Right atrium auricular region (tissue), 2 donors: ENCODE data around the gene CINP. TPM values are rescaled to one million over a fixed set of nuclear protein-coding genes. Genes with fewer than 3 reads are reported as not detected.
"Not testable (repeated sequence)": the region's sequence is repeated elsewhere in the genome, so short reads cannot be mapped to it uniquely, and the experiment has no call there.

Source experiments
- DNase-seq: peaks from one replicate; pipeline ENCODE4 v3.0.0-alpha.2; 2019; ENCODE audit warnings: low spot score
- H3K27ac ChIP-seq, 2 donors: fragments of 200-600 bp; sonication (generic); 1 replicate in 1 of 2; 2 replicates in 1 of 2; pipeline ENCODE4 v1.5.1; 2016 to 2019
- H3K27me3 ChIP-seq, 2 donors: fragments of 200-600 bp; sonication (generic); one replicate each; pipeline versions ENCODE4 v1.5.1 to v1.6.0; 2017 to 2019
- H3K36me3 ChIP-seq: fragments of 200-600 bp; sonication (generic); one replicate; pipeline ENCODE4 v1.5.1; 2016
- H3K4me1 ChIP-seq, 2 donors: fragments of 200-600 bp; sonication (generic); one replicate each; pipeline versions ENCODE4 v1.5.1 to v1.6.0; 2017 to 2019
- H3K4me3 ChIP-seq, 2 donors: fragments of 200-600 bp; sonication (generic); 1 replicate in 1 of 2; 2 replicates in 1 of 2; pipeline ENCODE4 v1.5.1; 2017 to 2019; ENCODE audit warnings: mild to moderate bottlenecking in 1 of 2, moderate library complexity in 1 of 2
- H3K9me3 ChIP-seq, 2 donors: fragments of 200-600 bp; sonication (generic); one replicate each; pipeline ENCODE4 v1.5.1; 2019
- total RNA-seq, 2 donors: library from RNA; depleted of rRNA; stranded (reverse); fragments of >200 nt; gene quantifications; one replicate each; pipeline ENCODE4 v1.1.0, GENCODE V29; 2016
- TF ChIP-seq, protein P1 (sequence below), 2 donors: fragments of 200-600 bp; sonication (generic); IDR thresholded peaks; one replicate each; pipeline ENCODE4 v1.5.1; 2019; ENCODE audit warnings: antibody characterized with exemption in 2 of 2

The CINP gene
- total RNA-seq, 2 donors from 2014 or later, result 25.0 to 31.3 TPM

DNA sequence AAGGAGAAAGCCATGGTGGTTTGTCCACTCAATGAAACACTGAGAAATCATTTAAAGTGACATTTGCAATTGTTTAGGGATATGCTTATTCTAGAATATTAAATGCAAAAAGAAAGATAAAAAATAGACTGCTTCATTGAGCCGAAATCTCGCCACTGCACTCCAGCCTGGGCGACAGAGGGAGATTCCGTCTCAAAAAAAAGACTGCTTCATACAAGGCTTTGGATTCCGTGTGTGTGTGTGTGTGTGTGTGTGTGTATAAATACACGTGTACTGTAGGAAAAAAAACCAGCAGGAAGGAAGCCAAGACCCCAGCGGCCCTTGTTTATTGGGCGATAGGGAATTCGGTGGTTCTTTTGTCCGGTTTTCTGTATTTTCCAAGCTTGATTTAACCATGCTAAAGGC, 46.4 kb downstream of the CINP start:
- peak overlapping the region; percentile 35 to 54 for H3K4me3 ChIP-seq
- no peaks in the 10 kb centered on the region for H3K36me3 ChIP-seq
- TF ChIP-seq, protein P1, sequence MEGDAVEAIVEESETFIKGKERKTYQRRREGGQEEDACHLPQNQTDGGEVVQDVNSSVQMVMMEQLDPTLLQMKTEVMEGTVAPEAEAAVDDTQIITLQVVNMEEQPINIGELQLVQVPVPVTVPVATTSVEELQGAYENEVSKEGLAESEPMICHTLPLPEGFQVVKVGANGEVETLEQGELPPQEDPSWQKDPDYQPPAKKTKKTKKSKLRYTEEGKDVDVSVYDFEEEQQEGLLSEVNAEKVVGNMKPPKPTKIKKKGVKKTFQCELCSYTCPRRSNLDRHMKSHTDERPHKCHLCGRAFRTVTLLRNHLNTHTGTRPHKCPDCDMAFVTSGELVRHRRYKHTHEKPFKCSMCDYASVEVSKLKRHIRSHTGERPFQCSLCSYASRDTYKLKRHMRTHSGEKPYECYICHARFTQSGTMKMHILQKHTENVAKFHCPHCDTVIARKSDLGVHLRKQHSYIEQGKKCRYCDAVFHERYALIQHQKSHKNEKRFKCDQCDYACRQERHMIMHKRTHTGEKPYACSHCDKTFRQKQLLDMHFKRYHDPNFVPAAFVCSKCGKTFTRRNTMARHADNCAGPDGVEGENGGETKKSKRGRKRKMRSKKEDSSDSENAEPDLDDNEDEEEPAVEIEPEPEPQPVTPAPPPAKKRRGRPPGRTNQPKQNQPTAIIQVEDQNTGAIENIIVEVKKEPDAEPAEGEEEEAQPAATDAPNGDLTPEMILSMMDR (IDR thresholded peaks at IDR 0.05), result no peak
- peaks cover 0 to 39% of the 10 kb centered on the region in 2 donors for H3K4me1 ChIP-seq
- DNase-seq, result no peak
- H3K27ac ChIP-seq, result peak overlapping the region; percentile 95 to 98
- no peaks in the 10 kb centered on the region for H3K27me3 ChIP-seq
- H3K9me3 ChIP-seq, result no peaks in the 10 kb centered on the region

DNA sequence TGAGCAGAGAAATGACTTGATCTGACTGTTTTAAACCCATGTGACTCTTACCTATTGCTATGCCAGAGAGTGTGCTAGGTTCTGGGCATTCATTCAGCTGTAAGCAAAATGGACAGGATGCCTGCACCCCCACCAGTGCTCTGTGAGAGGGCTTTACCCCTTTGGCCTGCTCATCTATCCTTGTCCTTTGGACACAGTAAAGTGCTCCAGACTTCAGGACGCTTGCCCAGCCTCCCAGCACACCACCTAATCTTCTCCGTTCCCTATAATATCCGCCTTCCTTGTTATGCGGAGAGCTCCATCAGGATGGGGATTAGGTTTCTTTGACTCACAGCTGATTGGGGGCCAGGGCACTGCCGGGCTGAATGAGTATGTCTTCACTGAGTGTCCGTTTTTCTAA, 47.6 kb downstream of the CINP start:
- no peak overlapping the region for H3K27ac ChIP-seq
- H3K4me3 ChIP-seq, result no peak overlapping the region
- TF ChIP-seq, protein P1 (IDR thresholded peaks at IDR 0.05), result no peak
- H3K4me1 ChIP-seq, result peaks cover 0 to 30% of the 10 kb centered on the region in 2 donors
- no peaks in the 10 kb centered on the region for H3K27me3 ChIP-seq
- DNase-seq, result no peak
- H3K36me3 ChIP-seq, result no peaks in the 10 kb centered on the region
- H3K9me3 ChIP-seq, result no peaks in the 10 kb centered on the region

DNA sequence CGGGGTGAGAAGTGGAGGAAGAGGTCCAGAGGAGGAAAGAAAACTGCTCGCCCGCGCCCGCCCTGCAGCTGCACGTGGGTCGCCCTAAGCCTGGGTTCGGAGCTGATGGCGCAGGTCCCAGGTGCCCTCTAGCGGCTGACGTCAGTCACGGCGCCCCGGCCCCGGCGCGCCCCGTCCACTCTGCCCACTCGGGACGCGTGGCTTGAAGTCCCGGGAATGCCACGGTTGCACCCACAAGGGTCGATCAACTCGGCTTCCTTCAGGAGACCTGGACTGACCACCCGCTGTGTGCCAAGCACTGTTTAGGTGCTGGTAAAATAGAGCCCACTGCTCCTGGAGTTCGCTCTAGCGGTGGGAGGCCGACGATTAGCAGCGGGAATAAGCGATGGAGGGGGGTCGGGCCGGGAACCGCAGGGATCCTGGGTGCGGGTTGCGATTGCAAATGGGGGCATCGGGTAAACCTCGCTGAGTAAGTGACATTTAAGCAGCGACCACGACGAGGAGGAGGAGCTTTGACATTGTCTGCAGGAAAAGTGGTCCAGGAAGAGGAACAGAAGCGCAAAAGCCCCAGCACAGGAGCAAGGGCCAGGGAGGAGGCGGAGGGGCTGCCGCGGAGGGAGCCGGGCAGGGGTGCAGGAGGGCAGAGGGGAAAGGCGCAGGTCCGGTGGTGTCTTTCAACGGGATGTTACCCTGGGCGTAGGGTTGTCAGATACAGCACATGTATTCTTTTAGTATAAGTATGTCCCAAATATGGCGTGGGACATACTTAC, 48.3 kb downstream of the CINP start:
- Histone ChIP-seq H3K27ac (peak overlapping the region in 1 of 2 donors; percentile 41), H3K27me3 (no peaks in the 10 kb centered on the region), H3K4me1 (peaks cover 0 to 29% of the 10 kb centered on the region in 2 donors), H3K9me3 (no peaks in the 10 kb centered on the region), H3K36me3 (no peaks in the 10 kb centered on the region), H3K4me3 (peak overlapping the region; percentile 23 to 50)
- TF ChIP-seq, protein P1 (IDR thresholded peaks at IDR 0.05), result peak; percentile 92 to 98
- peak; percentile 86 for DNase-seq

DNA sequence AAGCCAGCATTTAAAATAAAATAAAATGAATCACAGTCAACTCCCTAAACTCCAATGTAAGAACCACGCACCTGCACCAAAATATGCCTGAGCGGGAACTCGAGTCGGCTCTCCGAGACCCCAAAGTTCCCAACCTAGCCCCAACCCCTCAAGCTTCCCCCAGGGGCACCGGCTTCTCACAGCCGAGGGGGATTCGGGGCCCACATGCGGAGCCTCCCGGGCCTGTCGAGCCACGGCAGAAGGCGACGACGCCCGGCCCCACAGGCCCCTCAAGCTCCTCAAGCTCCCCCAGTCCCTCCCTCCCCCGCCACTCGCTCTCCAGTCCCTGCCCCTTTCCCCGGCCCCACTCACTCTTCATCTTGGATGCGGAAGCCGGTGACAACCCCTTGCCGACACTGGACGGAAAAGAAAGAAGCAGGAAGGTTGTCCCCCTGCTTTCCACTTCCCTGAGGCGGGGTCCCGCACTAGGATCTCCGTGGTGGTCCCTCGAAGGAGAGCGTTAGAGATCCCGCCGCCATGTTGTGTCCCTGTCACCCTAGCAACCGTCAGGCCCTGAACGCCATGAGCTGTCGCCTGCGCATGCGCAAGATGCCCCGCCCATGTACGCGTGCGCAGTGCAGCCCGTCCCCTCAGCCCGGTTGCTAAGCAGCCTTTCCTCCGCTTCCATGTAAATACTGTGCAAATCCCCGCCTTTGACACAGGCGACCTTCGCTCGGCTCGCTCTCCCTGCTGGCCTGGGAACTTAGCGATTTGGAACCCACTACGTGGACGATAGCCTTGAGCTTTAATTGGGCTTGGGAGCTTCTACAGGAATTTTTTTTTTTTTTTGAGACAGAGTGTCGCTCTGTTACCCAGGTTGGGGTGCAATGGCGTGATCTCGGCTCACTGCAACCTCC, 57.8 kb downstream of the CINP start, which contains the start of gene MOK:
MOK (minus strand) TSS at position 554 of the 896 bp plus-strand sequence; CDS start at position 358, 196 bp downstream.
- DNase-seq, result peak; percentile 98
- Histone ChIP-seq H3K36me3 (no peaks in the 10 kb centered on the region), H3K27ac (peak within 1 kb of the TSS; percentile 66)

DNA sequence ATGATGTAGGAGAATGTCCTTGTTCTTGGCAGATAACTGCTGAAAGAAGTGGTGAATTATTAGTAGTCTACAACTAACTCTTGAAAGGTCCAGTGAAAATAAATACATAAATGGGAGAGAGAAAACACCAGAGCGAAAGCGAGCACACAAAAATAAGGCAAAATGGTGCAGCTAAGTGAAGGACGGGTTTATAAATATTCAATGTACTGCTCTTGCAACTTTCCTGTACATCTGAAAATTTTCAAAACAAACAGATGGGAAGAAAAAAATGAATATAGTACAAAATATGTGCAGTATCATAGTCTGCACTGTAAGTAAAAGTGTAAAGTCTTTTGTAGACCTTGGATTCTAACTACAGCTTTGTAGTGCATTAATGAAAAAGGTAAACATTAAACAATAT, 59.0 kb downstream of the CINP start:
- no peak overlapping the region for H3K4me3 ChIP-seq
- no peak for DNase-seq
- TF ChIP-seq, protein P1 (IDR thresholded peaks at IDR 0.05), result no peak
- H3K9me3 ChIP-seq, result no peaks in the 10 kb centered on the region
- no peaks in the 10 kb centered on the region for H3K36me3 ChIP-seq
- H3K4me1 ChIP-seq, result peaks cover 0 to 9% of the 10 kb centered on the region in 2 donors
- H3K27ac ChIP-seq, result no peak overlapping the region
- no peaks in the 10 kb centered on the region for H3K27me3 ChIP-seq

More for the DNA sequence above, 57.8 kb downstream of the CINP start, which contains the start of gene MOK:
- Histone ChIP-seq H3K4me1 (peaks cover 0 to 9% of the 10 kb centered on the region in 2 donors), H3K4me3 (peak within 1 kb of the TSS; percentile 74 to 75), H3K9me3 (no peaks in the 10 kb centered on the region), H3K27me3 (no peaks in the 10 kb centered on the region)
- TF ChIP-seq, protein P1 (IDR thresholded peaks at IDR 0.05), result no peak

DNA sequence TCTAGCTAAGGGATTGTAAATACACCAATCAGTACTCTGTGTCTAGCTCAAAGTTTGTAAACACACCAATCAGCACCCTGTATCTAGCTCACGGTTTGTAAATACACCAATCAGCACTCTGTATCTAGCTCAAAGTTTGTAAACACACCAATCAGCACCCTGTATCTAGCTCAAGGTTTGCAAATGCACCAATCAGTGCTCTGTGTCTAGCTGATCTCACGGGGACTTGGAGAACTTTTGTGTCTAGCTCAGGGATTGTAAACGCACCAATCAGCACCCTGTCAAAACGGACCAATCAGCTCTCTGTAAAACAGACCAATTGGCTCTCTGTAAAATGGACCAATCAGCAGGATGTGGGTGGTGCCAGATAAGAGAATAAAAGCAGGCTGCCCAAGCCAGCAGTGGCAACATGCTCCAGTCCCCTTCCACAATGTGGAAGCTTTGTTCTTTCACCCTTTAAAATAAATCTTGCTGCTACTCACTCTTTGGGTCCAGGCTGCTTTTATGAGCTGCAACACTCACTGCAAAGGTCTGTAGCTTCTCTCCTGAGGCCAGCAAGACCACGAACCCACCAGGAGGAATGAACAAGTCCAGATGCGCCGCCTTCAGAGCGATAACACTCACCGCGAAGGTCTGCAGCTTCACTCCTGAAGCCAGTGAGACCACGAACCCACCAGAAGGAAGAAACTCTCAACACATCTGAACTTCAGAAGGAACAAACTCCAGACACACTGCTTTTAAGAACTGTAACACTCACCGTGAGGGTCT, 64.2 kb downstream of the CINP start:
- DNase-seq, H3K4me3 ChIP-seq, H3K36me3 ChIP-seq, H3K27me3 ChIP-seq, H3K9me3 ChIP-seq, H3K27ac ChIP-seq: not testable (repeated sequence)
- H3K4me1 ChIP-seq, result peaks cover 0 to 11% of the 10 kb centered on the region in 2 donors
